Left lung (tissue), 10 donors: ENCODE results near the gene ULK4. TPM values are rescaled to one million over a fixed set of nuclear protein-coding genes. Genes with fewer than 3 reads are reported as not detected.

Experiments
- ATAC-seq: fragments of 200-7000 bp; cut with Tn5 transposase; one replicate; pipeline ENCODE4 v1.9.1; 2020; ENCODE audit warnings: moderate library complexity
- DNase-seq, 4 donors: peaks; one replicate each; pipeline ENCODE4 v3.0.0-alpha.2; 2013 to 2020
- H3K27ac ChIP-seq, 2 donors: fragments of 200-600 bp; sonication (generic) in 1 of 2; one replicate each; pipeline versions ENCODE4 v1.5.0 to v1.8.0; 2020 to 2021
- H3K27me3 ChIP-seq, 2 donors: fragments of 200-600 bp; sonication (generic) in 1 of 2; one replicate each; pipeline versions ENCODE4 v1.5.0 to v1.8.0; 2020 to 2021
- H3K36me3 ChIP-seq, 2 donors: fragments of 200-600 bp; sonication (generic) in 1 of 2; one replicate each; pipeline versions ENCODE4 v1.5.0 to v1.8.0; 2020 to 2021
- H3K4me1 ChIP-seq, 2 donors: fragments of 200-600 bp; one replicate each; pipeline ENCODE4 v1.8.0; 2021
- H3K4me3 ChIP-seq, 2 donors: fragments of 200-600 bp; sonication (generic) in 1 of 2; one replicate each; pipeline versions ENCODE4 v1.5.0 to v1.8.0; 2020 to 2021; ENCODE audit warnings: mild to moderate bottlenecking in 1 of 2
- H3K9me3 ChIP-seq, 2 donors: fragments of 200-600 bp; sonication (generic) in 1 of 2; one replicate each; pipeline versions ENCODE4 v1.5.0 to v1.8.0; 2020 to 2021
- CTCF ChIP-seq, 2 donors: fragments of 200-600 bp; sonication (generic) in 1 of 2; IDR thresholded peaks; one replicate each; pipeline versions ENCODE4 v1.5.0 to v1.8.0; 2021; ENCODE audit warnings: antibody characterized with exemption in 2 of 2
- intact Hi-C, 2 donors: fragments of 100-400 bp; cut with DNase I; formaldehyde crosslinking; loops; one replicate each; pipeline versions ENCODE4 v1.11.2 to v1.14.2; 2022
- polyA plus RNA-seq, 6 donors: library from polyadenylated mRNA; unstranded; fragments of 120-200 nt; gene quantifications; one replicate each; pipeline ENCODE4 v1.2.1, GENCODE V29; 2013; ENCODE audit not compliant: insufficient read length in 6 of 6
- total RNA-seq, 2 donors: library from RNA; stranded (reverse); fragmentation: NEBNext Ultra II Directional; extraction: Animal tissue kit (Norgen Biotek cat#: 25700); gene quantifications; one replicate each; pipeline ENCODE4 v1.2.1, GENCODE V29; 2021
- donor health status: DM: no; HTN: yes; CAD: no.
- donor health status: DM: no; HTN: no; CAD: no.

ULK4 gene
- total and polyA plus RNA-seq, 8 donors = 3.9 to 12.1 (median 5.6) TPM

GRCh38 chr3:41498847-41499246 is 463.1 kb downstream of the ULK4 start:
- H3K4me3 ChIP-seq = no peak overlapping the region
- H3K27me3 ChIP-seq = no peaks in the 10 kb centered on the region
- no peak overlapping the region for H3K27ac ChIP-seq
- no peaks in the 10 kb centered on the region for H3K9me3 ChIP-seq
- no peak for TF ChIP-seq CTCF (IDR thresholded peaks at IDR 0.05)
- DNase-seq (no peak), ATAC-seq (no peak)
- intact Hi-C loops = no loop called here
- no peaks in the 10 kb centered on the region for H3K4me1 ChIP-seq
- H3K36me3 ChIP-seq = no peaks in the 10 kb centered on the region

- no peak for ATAC-seq
- Histone ChIP-seq H3K4me3 (no peak overlapping the region), H3K4me1 (no peaks in the 10 kb centered on the region), H3K27ac (no peak overlapping the region), H3K9me3 (no peaks in the 10 kb centered on the region), H3K36me3 (no peaks in the 10 kb centered on the region), H3K27me3 (no peaks in the 10 kb centered on the region)
- DNase-seq = no peak
- no peak for TF ChIP-seq CTCF (IDR thresholded peaks at IDR 0.05)
- intact Hi-C loops = no loop called here
Observed at GRCh38 chr3:41490360-41490759, 471.5 kb downstream of the ULK4 start.

- H3K4me1 ChIP-seq = no peaks in the 10 kb centered on the region
- DNase-seq (no peak), ATAC-seq (peak; percentile 24)
- TF ChIP-seq CTCF (IDR thresholded peaks at IDR 0.05) = no peak
- no peak overlapping the region for H3K27ac ChIP-seq
- H3K9me3 ChIP-seq = no peaks in the 10 kb centered on the region
- no peaks in the 10 kb centered on the region for H3K36me3 ChIP-seq
- no peaks in the 10 kb centered on the region for H3K27me3 ChIP-seq
- intact Hi-C loops = no loop called here
- H3K4me3 ChIP-seq = no peak overlapping the region
Observed at GRCh38 chr3:41489231-41489630, 472.7 kb downstream of the ULK4 start.

- no peaks in the 10 kb centered on the region for H3K9me3 ChIP-seq
- DNase-seq (peak in 1 of 4 donors; percentile 16), ATAC-seq (peak; percentile 90)
- H3K27me3 ChIP-seq = no peaks in the 10 kb centered on the region
- TF ChIP-seq CTCF (IDR thresholded peaks at IDR 0.05) = no peak
- intact Hi-C loops = no loop called here
- H3K4me3 ChIP-seq = no peak overlapping the region
- H3K4me1 ChIP-seq = no peaks in the 10 kb centered on the region
- no peak overlapping the region for H3K27ac ChIP-seq
- H3K36me3 ChIP-seq = no peaks in the 10 kb centered on the region
Observed at GRCh38 chr3:41488501-41488900, 473.4 kb downstream of the ULK4 start.

GRCh38 chr3:41485484-41485883 is 476.4 kb downstream of the ULK4 start:
- TF ChIP-seq CTCF (IDR thresholded peaks at IDR 0.05) = no peak
- Histone ChIP-seq H3K27ac (no peak overlapping the region), H3K27me3 (no peaks in the 10 kb centered on the region), H3K9me3 (no peaks in the 10 kb centered on the region), H3K36me3 (no peaks in the 10 kb centered on the region), H3K4me1 (no peaks in the 10 kb centered on the region), H3K4me3 (no peak overlapping the region)
- ATAC-seq (no peak), DNase-seq (no peak)
- intact Hi-C loops = no loop called here
